Neural crest cell (in vitro differentiated cells): Measurements from ENCODE around the gene DES. TPM values are rescaled to one million over a fixed set of nuclear protein-coding genes. Genes with fewer than 3 reads are reported as not detected.

Source experiments
- DNase-seq: peaks from one replicate; pipeline ENCODE4 v3.0.0; 2021; ENCODE audit warnings: low read depth, mixed read lengths, low spot score
- H3K27ac Mint-ChIP-seq: one replicate; pipeline ENCODE4 v1.8.0; 2021; ENCODE audit warnings: mild to moderate bottlenecking, mixed read lengths; ENCODE audit not compliant: unreplicated experiment
- H3K27me3 Mint-ChIP-seq: 2 replicates; pipeline ENCODE4 v1.8.0; 2021; ENCODE audit warnings: low read depth, mild to moderate bottlenecking, mixed read lengths
- H3K36me3 Mint-ChIP-seq: 2 replicates; pipeline ENCODE4 v1.8.0; 2021; ENCODE audit warnings: low read depth, mild to moderate bottlenecking, mixed read lengths
- H3K4me1 Mint-ChIP-seq: 2 replicates; pipeline ENCODE4 v1.8.0; 2021; ENCODE audit warnings: mixed read lengths
- H3K4me3 Mint-ChIP-seq: one replicate; pipeline ENCODE4 v1.8.0; 2021; ENCODE audit warnings: mild to moderate bottlenecking, mixed read lengths
- H3K9me3 Mint-ChIP-seq: 2 replicates; pipeline ENCODE4 v1.8.0; 2021; ENCODE audit warnings: mixed read lengths
- total RNA-seq: library from RNA; stranded (reverse); gene quantifications from 2 replicates; pipeline ENCODE4 v1.2.1, GENCODE V29; 2021
- TF ChIP-seq, protein P1 (sequence below): fragments of 200-600 bp; sonication (generic); conservative IDR thresholded peaks from 2 replicates; pipeline ENCODE4 v1.5.0; 2021; ENCODE audit warnings: antibody characterized with exemption, mild to moderate bottlenecking

DES gene
- total RNA-seq, 1 donor from 2014 or later = 0.28 TPM

DNA sequence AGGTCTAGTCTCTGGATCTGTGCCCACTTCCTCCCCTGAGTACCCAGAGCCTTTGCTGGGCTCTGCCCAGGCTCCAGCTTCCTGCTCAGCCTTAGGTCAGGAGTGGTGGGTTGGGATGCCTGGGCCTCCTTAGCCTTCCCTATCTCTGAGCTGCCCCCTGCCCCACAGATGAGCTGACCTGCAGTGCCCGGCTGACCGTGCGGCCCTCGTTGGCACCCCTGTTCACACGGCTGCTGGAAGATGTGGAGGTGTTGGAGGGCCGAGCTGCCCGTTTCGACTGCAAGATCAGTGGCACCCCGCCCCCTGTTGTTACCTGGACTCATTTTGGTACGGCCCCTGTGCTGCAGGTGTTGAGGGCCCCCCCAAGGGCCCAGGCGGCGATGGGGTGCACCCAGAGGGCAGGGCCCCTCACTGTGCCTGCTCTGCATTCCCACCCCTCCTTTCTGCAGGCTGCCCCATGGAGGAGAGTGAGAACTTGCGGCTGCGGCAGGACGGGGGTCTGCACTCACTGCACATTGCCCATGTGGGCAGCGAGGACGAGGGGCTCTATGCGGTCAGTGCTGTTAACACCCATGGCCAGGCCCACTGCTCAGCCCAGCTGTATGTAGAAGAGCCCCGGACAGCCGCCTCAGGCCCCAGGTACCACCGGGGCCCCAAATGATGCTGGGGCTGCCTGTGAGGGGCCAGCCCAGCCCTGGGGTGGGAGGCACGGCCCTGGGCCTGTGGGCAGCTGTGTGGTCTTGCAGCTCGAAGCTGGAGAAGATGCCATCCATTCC lies 50.4 kb downstream of the DES start:
- no peak overlapping the region for H3K27ac Mint-ChIP-seq
- H3K9me3 Mint-ChIP-seq = no peaks in the 10 kb centered on the region
- H3K27me3 Mint-ChIP-seq = no peaks in the 10 kb centered on the region
- TF ChIP-seq, protein P1, sequence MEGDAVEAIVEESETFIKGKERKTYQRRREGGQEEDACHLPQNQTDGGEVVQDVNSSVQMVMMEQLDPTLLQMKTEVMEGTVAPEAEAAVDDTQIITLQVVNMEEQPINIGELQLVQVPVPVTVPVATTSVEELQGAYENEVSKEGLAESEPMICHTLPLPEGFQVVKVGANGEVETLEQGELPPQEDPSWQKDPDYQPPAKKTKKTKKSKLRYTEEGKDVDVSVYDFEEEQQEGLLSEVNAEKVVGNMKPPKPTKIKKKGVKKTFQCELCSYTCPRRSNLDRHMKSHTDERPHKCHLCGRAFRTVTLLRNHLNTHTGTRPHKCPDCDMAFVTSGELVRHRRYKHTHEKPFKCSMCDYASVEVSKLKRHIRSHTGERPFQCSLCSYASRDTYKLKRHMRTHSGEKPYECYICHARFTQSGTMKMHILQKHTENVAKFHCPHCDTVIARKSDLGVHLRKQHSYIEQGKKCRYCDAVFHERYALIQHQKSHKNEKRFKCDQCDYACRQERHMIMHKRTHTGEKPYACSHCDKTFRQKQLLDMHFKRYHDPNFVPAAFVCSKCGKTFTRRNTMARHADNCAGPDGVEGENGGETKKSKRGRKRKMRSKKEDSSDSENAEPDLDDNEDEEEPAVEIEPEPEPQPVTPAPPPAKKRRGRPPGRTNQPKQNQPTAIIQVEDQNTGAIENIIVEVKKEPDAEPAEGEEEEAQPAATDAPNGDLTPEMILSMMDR = no peak
- no peak overlapping the region for H3K4me3 Mint-ChIP-seq
- H3K4me1 Mint-ChIP-seq = peaks cover 6% of the 10 kb centered on the region
- no peaks in the 10 kb centered on the region for H3K36me3 Mint-ChIP-seq
- DNase-seq = no peak

DNA sequence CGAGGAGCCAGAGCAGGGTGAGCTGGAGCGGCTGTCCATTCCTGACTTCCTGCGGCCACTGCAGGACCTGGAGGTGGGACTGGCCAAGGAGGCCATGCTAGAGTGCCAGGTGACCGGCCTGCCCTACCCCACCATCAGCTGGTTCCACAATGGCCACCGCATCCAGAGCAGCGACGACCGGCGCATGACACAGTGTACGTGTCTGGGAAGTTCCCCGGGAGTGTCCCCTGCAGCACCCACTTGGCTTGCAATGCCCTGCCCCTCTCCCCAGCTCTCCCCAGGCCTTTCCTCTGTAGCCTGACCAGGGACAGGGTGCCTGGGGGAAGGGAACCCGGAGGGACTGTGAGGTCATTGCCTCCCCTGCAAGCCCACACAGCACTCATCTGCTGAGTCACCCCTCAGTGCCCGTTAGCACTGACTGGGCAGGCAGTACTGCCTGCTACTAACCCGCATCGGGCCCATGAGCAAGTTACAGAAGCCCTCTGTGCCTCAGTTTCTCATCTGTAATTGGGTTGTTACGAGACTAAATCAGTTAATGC lies 51.1 kb downstream of the DES start:
- no peak overlapping the region for H3K4me3 Mint-ChIP-seq
- TF ChIP-seq, protein P1 = no peak
- H3K36me3 Mint-ChIP-seq = no peaks in the 10 kb centered on the region
- no peak for DNase-seq
- H3K27ac Mint-ChIP-seq = no peak overlapping the region
- no peaks in the 10 kb centered on the region for H3K27me3 Mint-ChIP-seq
- H3K9me3 Mint-ChIP-seq = no peaks in the 10 kb centered on the region
- peaks cover 6% of the 10 kb centered on the region for H3K4me1 Mint-ChIP-seq

DNA sequence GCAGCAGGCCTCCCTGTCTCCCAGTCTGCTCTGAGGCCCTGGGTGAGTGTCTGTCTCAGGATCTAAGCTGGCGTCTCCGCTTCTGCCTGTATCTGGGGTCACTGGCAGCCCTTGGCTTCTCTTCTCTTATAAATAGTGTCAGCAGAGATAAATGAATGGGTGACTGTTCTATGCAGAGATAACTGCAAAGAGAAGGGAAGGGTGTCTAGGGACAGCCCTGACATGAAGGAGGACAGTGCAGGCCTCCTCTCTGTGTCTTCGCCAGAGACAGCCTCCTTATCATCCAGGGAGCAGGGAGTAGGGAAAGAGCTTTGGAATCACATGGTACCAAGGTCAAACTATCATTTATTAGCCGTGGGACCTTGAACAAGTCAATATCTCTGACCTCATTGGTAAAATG lies 52.3 kb downstream of the DES start:
- TF ChIP-seq, protein P1 = no peak
- Mint-ChIP-seq H3K4me3 (no peak overlapping the region), H3K4me1 (peaks cover 6% of the 10 kb centered on the region), H3K27ac (no peak overlapping the region), H3K9me3 (no peaks in the 10 kb centered on the region), H3K27me3 (no peaks in the 10 kb centered on the region), H3K36me3 (no peaks in the 10 kb centered on the region)
- DNase-seq = no peak

DNA sequence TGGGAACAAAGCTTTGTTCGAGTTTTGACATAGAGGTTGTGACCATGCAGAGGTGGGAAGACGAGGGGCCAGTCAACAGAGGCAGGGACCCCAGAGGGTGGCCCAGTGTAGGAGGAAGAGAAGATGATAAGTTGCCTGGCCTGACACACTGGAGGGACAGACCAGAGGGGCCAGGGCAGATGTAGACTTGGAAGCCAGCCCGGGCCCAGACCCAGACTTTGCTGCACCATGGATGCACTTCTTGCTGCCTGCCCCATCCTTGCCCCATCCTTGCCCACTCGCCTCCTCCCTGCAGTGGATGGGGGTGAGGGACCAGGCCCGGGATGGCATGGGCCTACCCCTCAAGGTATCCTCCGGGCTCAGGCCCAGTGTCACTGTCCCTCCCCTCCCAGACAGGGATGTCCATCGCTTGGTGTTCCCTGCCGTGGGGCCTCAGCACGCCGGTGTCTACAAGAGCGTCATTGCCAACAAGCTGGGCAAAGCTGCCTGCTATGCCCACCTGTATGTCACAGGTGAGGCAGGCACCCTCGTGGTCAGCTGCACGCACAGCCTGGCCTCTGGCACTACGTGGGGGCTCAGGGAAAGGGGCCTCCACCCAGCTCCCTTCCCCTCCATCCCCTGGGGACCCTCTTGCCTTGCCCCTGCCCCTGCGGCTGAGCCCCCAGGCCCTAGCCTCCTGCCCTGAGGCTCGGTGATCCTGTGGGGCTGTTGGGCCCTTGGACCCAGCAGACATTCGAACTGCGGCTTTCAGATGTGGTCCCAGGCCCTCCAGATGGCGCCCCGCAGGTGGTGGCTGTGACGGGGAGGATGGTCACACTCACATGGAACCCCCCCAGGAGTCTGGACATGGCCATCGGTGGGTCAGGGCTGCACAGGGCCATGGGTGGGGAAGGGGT lies 53.5 kb downstream of the DES start:
- H3K4me3 Mint-ChIP-seq = no peak overlapping the region
- no peak overlapping the region for H3K27ac Mint-ChIP-seq
- H3K27me3 Mint-ChIP-seq = no peaks in the 10 kb centered on the region
- H3K4me1 Mint-ChIP-seq = peaks cover 14% of the 10 kb centered on the region
- no peak for DNase-seq
- H3K9me3 Mint-ChIP-seq = no peaks in the 10 kb centered on the region
- no peaks in the 10 kb centered on the region for H3K36me3 Mint-ChIP-seq
- TF ChIP-seq, protein P1 = no peak

DNA sequence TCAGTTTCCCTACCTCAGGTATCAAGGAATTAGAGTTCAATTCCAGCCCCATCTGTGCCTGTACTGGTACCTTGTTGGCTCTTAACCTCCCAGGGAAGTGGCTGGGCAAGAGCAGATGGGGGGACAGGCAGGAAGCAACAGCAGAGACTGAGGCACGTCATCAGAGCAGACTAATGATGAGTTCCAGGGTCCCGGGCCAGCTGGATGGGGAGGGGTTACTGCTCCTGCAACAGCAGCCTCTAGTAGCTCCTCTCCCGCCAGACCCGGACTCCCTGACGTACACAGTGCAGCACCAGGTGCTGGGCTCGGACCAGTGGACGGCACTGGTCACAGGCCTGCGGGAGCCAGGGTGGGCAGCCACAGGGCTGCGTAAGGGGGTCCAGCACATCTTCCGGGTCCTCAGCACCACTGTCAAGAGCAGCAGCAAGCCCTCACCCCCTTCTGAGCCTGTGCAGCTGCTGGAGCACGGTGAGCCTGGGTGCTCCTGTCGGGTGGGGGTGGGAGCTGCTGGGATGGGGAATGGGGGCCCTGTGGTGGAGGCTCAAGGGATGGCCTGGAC lies 54.5 kb downstream of the DES start:
- Mint-ChIP-seq H3K36me3 (no peaks in the 10 kb centered on the region), H3K27me3 (no peaks in the 10 kb centered on the region), H3K4me1 (peaks cover 18% of the 10 kb centered on the region), H3K27ac (no peak overlapping the region), H3K9me3 (no peaks in the 10 kb centered on the region), H3K4me3 (no peak overlapping the region)
- no peak for DNase-seq
- TF ChIP-seq, protein P1 = no peak
